Measurements from ENCODE around the gene EFNA5.

DNA sequence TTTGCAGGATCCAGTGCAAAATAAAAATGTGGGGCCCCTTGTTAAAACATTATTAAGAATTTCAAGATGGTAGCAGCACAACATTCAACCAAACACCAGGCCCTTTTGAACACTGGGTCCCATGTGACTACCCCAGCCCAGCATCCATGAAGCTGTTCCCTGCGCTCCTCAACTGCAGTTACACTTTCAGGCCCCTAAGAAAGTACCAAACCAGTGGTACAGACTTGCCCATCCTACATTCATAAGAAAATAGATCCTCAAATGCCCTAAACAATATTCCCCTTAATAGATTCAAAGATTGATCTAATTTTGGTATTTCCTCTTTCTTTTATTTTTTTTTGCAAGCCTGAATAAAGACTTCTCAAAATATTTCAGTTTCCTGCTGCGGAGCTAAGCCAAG lies 201.7 kb downstream of the EFNA5 start:
- TF ChIP-seq GLIS3 (CRISPR knock-in tag; IDR thresholded peaks at IDR 0.05) = no peak
- no peak for TF ChIP-seq ZFP30 (CRISPR knock-in tag; IDR thresholded peaks at IDR 0.05)
- TF ChIP-seq, protein P1, sequence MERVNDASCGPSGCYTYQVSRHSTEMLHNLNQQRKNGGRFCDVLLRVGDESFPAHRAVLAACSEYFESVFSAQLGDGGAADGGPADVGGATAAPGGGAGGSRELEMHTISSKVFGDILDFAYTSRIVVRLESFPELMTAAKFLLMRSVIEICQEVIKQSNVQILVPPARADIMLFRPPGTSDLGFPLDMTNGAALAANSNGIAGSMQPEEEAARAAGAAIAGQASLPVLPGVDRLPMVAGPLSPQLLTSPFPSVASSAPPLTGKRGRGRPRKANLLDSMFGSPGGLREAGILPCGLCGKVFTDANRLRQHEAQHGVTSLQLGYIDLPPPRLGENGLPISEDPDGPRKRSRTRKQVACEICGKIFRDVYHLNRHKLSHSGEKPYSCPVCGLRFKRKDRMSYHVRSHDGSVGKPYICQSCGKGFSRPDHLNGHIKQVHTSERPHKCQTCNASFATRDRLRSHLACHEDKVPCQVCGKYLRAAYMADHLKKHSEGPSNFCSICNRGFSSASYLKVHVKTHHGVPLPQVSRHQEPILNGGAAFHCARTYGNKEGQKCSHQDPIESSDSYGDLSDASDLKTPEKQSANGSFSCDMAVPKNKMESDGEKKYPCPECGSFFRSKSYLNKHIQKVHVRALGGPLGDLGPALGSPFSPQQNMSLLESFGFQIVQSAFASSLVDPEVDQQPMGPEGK (CRISPR knock-in tag; IDR thresholded peaks at IDR 0.05; ENCODE audit: borderline replicate concordance) = no peak
